SU-DHL-6 (cell line): ENCODE results near the gene SUPT3H.

Source experiments
- EZH2phosphoT487 ChIP-seq: fragments of 200-600 bp; sonication (generic), shearing (Covaris generic); conservative IDR thresholded peaks from 2 replicates; pipeline ENCODE4 v1.6.1; 2018; ENCODE audit warnings: mild to moderate bottlenecking, antibody characterized with exemption, low read length, moderate library complexity, mixed read lengths
- TF ChIP-seq, protein P1 (sequence below): fragments of 200-600 bp; sonication (generic); IDR thresholded peaks from one replicate; pipeline ENCODE4 v1.5.1; 2017; ENCODE audit warnings: antibody characterized with exemption, mild to moderate bottlenecking, low read length, moderate library complexity; ENCODE audit not compliant: insufficient read depth, poor library complexity, severe bottlenecking

GRCh38 chr6:44784195-44784594 is 593.5 kb downstream of the SUPT3H start:
- no peak for TF ChIP-seq EZH2phosphoT487
- TF ChIP-seq, protein P1, sequence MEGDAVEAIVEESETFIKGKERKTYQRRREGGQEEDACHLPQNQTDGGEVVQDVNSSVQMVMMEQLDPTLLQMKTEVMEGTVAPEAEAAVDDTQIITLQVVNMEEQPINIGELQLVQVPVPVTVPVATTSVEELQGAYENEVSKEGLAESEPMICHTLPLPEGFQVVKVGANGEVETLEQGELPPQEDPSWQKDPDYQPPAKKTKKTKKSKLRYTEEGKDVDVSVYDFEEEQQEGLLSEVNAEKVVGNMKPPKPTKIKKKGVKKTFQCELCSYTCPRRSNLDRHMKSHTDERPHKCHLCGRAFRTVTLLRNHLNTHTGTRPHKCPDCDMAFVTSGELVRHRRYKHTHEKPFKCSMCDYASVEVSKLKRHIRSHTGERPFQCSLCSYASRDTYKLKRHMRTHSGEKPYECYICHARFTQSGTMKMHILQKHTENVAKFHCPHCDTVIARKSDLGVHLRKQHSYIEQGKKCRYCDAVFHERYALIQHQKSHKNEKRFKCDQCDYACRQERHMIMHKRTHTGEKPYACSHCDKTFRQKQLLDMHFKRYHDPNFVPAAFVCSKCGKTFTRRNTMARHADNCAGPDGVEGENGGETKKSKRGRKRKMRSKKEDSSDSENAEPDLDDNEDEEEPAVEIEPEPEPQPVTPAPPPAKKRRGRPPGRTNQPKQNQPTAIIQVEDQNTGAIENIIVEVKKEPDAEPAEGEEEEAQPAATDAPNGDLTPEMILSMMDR: no peak
